Neural progenitor cell (in vitro differentiated cells): ENCODE results near the gene VPS33A. TPM values are rescaled to one million over a fixed set of nuclear protein-coding genes. Genes with fewer than 3 reads are reported as not detected.

Experiments
- DNase-seq: peaks from one replicate; pipeline ENCODE4 v3.0.0-alpha.2; 2016; ENCODE audit warnings: low spot score
- H2AFZ ChIP-seq: fragments of 200-600 bp; sonication (generic); replicated peaks from 2 replicates; pipeline ENCODE4 v1.6.1; 2016; ENCODE audit warnings: antibody characterized with exemption
- H3F3A ChIP-seq: fragments of 200-600 bp; sonication (generic); 2 replicates; pipeline ENCODE4 v1.6.1; 2016; ENCODE audit warnings: antibody characterized with exemption, low read depth
- H3K27ac ChIP-seq: fragments of 200-600 bp; sonication (generic); 2 replicates; pipeline ENCODE4 v1.5.1; 2016; ENCODE audit warnings: mild to moderate bottlenecking
- H3K27me3 ChIP-seq: fragments of 200-600 bp; sonication (generic); 2 replicates; pipeline ENCODE4 v1.6.1; 2016; ENCODE audit warnings: mild to moderate bottlenecking, moderate library complexity
- H3K36me3 ChIP-seq: fragments of 200-600 bp; sonication (generic); 2 replicates; pipeline ENCODE4 v1.5.1; 2016
- H3K4me1 ChIP-seq: fragments of 200-600 bp; sonication (generic); 2 replicates; pipeline ENCODE4 v1.6.1; 2016; ENCODE audit warnings: mixed run types
- H3K4me2 ChIP-seq: fragments of 200-600 bp; sonication (generic); 2 replicates; pipeline ENCODE4 v1.6.1; 2016
- H3K4me3 ChIP-seq: fragments of 200-600 bp; sonication (generic); 2 replicates; pipeline ENCODE4 v1.5.1; 2016
- H3K79me2 ChIP-seq: fragments of 200-600 bp; sonication (generic); 2 replicates; pipeline ENCODE4 v1.6.1; 2016; ENCODE audit warnings: low read depth
- H3K9ac ChIP-seq: fragments of 200-600 bp; sonication (generic); 2 replicates; pipeline ENCODE4 v1.6.1; 2016
- H3K9me3 ChIP-seq: fragments of 200-600 bp; sonication (generic); 2 replicates; pipeline ENCODE4 v1.5.1; 2016; ENCODE audit warnings: low read depth
- H4K20me1 ChIP-seq: fragments of 200-600 bp; sonication (generic); 2 replicates; pipeline ENCODE4 v1.6.1; 2016; ENCODE audit warnings: low read depth
- H3K27ac Mint-ChIP-seq: 3 replicates; pipeline ENCODE4 v1.8.0; 2021; ENCODE audit warnings: mixed read lengths
- H3K27me3 Mint-ChIP-seq: 2 replicates; pipeline ENCODE4 v1.8.0; 2022; ENCODE audit warnings: low read depth, mild to moderate bottlenecking, inconsistent platforms, moderate library complexity, mixed read lengths; ENCODE audit not compliant: insufficient read depth
- H3K36me3 Mint-ChIP-seq: 3 replicates; pipeline ENCODE4 v1.8.0; 2021; ENCODE audit warnings: mixed read lengths
- H3K4me1 Mint-ChIP-seq: 3 replicates; pipeline ENCODE4 v1.8.0; 2021; ENCODE audit warnings: mixed read lengths
- H3K4me3 Mint-ChIP-seq: 3 replicates; pipeline ENCODE4 v1.8.0; 2021; ENCODE audit warnings: mild to moderate bottlenecking, moderate library complexity, mixed read lengths
- H3K9me3 Mint-ChIP-seq: 3 replicates; pipeline ENCODE4 v1.8.0; 2020; ENCODE audit warnings: mixed read lengths
- EZH2 ChIP-seq: fragments of 200-600 bp; sonication (generic); IDR thresholded peaks from 2 replicates; pipeline ENCODE4 v1.6.1; 2017; ENCODE audit warnings: antibody characterized with exemption, mild to moderate bottlenecking, moderate library complexity
- EZH2phosphoT487 ChIP-seq: fragments of 200-600 bp; sonication (generic); IDR thresholded peaks from 2 replicates; pipeline ENCODE4 v1.6.1; 2017; ENCODE audit warnings: antibody characterized with exemption
- total RNA-seq: library from RNA; depleted of rRNA; stranded (reverse); fragments of >200 nt; gene quantifications from 2 replicates; pipeline ENCODE4 v1.2.3, GENCODE V29; 2015; ENCODE audit warnings: low replicate concordance
- TF ChIP-seq, protein P1 (sequence below): fragments of 200-600 bp; sonication (generic); IDR thresholded peaks from 2 replicates; pipeline ENCODE4 v1.5.1; 2017; ENCODE audit warnings: antibody characterized with exemption, mild to moderate bottlenecking

Gene VPS33A
- total RNA-seq, 1 donor from 2014 or later = 42.0 TPM

DNA sequence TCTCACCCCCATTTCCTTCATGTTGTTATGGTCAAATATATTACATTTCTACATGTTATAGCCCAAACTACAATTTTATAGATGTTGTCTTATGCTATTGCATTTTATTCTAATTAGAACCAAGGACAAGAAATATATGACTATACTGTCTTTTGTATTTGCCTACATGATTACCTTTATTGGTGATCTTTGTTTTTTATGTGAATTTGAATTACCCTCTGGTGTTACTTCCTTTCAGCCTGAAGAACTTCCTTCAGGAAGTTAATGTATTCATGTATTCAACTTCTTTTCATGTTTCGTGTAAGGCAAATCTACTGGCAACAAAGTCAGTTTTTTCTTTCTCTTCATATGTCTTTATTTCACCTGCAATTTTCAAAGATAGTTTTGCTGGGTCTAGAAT is 71.5 kb downstream of the VPS33A start:
- Histone ChIP-seq H3K4me1 (no peaks in the 10 kb centered on the region), H3K9ac (no peak overlapping the region), H3K27ac (no peak overlapping the region), H2AFZ (no peak overlapping the region), H3F3A (no peaks in the 10 kb centered on the region), H4K20me1 (no peaks in the 10 kb centered on the region), H3K27me3 (no peaks in the 10 kb centered on the region), H3K9me3 (no peaks in the 10 kb centered on the region), H3K36me3 (no peaks in the 10 kb centered on the region), H3K79me2 (no peaks in the 10 kb centered on the region), H3K4me2 (no peak overlapping the region), H3K4me3 (no peak overlapping the region)
- Mint-ChIP-seq H3K36me3 (no peaks in the 10 kb centered on the region), H3K4me3 (no peak overlapping the region), H3K27ac (no peak overlapping the region), H3K4me1 (peaks cover 3% of the 10 kb centered on the region), H3K27me3 (peaks cover 15% of the 10 kb centered on the region), H3K9me3 (peaks cover 10% of the 10 kb centered on the region)
- no peak for DNase-seq
- TF ChIP-seq, protein P1, sequence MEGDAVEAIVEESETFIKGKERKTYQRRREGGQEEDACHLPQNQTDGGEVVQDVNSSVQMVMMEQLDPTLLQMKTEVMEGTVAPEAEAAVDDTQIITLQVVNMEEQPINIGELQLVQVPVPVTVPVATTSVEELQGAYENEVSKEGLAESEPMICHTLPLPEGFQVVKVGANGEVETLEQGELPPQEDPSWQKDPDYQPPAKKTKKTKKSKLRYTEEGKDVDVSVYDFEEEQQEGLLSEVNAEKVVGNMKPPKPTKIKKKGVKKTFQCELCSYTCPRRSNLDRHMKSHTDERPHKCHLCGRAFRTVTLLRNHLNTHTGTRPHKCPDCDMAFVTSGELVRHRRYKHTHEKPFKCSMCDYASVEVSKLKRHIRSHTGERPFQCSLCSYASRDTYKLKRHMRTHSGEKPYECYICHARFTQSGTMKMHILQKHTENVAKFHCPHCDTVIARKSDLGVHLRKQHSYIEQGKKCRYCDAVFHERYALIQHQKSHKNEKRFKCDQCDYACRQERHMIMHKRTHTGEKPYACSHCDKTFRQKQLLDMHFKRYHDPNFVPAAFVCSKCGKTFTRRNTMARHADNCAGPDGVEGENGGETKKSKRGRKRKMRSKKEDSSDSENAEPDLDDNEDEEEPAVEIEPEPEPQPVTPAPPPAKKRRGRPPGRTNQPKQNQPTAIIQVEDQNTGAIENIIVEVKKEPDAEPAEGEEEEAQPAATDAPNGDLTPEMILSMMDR = no peak
- TF ChIP-seq EZH2phosphoT487 = no peak
- no peak for TF ChIP-seq EZH2

DNA sequence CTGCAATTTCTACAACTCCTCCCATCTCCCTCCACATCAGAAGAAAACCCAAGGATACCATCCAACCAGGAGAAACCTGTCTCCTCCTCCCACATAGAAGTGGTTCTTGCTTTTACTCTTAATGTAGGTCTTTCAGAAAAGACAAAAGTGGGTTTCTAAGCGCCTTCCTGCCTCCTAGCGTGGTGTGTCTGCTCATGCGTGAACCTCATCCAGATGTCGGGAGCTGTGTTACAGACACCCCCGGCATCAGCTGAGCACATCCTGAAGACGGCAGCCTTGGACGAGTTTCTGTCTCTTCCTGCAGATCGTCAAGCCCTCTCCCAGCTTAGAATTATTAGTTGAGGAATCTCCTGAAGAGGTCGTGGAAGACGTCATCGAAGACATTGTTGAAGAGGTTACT is 73.9 kb downstream of the VPS33A start:
- Histone ChIP-seq H3K27me3 (no peaks in the 10 kb centered on the region), H3K9me3 (no peaks in the 10 kb centered on the region), H3K27ac (no peak overlapping the region), H2AFZ (no peak overlapping the region), H3K36me3 (no peaks in the 10 kb centered on the region), H3K4me2 (no peak overlapping the region), H3K4me3 (no peak overlapping the region), H3K9ac (no peak overlapping the region), H3K79me2 (no peaks in the 10 kb centered on the region), H3F3A (no peaks in the 10 kb centered on the region), H4K20me1 (no peaks in the 10 kb centered on the region), H3K4me1 (no peaks in the 10 kb centered on the region)
- TF ChIP-seq EZH2phosphoT487 = no peak
- TF ChIP-seq, protein P1 = no peak
- no peak for TF ChIP-seq EZH2
- Mint-ChIP-seq H3K4me3 (no peak overlapping the region), H3K4me1 (no peaks in the 10 kb centered on the region), H3K36me3 (no peaks in the 10 kb centered on the region), H3K27ac (no peak overlapping the region), H3K9me3 (peaks cover 10% of the 10 kb centered on the region), H3K27me3 (peaks cover 13% of the 10 kb centered on the region)
- DNase-seq = no peak

DNA sequence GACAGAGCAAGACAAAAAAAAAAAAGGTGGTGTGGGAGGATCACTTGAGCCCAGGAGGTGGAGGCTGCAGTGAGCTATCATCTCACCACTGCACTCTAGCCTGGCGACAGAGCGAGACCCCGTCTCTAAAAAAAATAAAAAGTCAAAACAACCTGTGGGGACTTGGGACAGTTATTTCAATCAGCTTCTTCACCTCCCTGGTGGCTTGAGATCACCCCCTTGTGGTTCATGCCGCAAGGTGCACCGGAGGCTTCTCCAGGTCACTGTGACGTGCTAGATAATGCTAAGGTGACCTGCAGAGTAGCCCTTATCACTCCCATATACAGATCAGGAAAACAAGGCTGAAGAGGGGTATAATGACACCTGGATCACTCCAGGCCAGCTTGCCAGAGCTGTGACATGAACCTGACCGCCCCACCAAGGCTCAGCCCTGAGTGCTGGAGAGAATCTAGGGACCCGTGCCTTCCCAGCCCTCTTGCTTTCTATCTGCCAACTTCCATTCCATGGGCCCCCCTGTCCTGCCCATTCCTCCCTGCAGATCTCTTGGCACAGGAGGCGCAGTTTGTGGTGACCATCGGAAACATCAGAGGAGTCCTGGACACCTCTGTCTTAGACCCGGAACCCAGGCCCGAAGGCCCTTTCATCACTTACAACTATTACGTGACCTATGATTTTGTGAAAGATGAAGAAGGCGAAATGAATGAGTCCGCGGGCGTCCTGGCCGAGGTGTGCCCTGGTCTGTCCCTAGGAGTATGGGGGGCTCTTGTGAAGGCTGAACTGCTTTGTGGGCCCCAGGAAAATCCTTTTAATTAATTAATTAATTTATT is 75.2 kb downstream of the VPS33A start:
- H2AFZ ChIP-seq = no peak overlapping the region

More for the DNA sequence above, 75.2 kb downstream of the VPS33A start:
- H3K4me1 Mint-ChIP-seq = no peaks in the 10 kb centered on the region
- no peaks in the 10 kb centered on the region for H3K79me2 ChIP-seq
- H3K9me3 ChIP-seq = no peaks in the 10 kb centered on the region
- no peaks in the 10 kb centered on the region for H4K20me1 ChIP-seq
- H3K36me3 Mint-ChIP-seq = no peaks in the 10 kb centered on the region
- no peak overlapping the region for H3K4me3 ChIP-seq
- peaks cover 10% of the 10 kb centered on the region for H3K9me3 Mint-ChIP-seq
- peak; percentile 81 for DNase-seq
- H3K4me1 ChIP-seq = no peaks in the 10 kb centered on the region
- no peaks in the 10 kb centered on the region for H3K27me3 ChIP-seq
- H3K9ac ChIP-seq = no peak overlapping the region
- no peaks in the 10 kb centered on the region for H3F3A ChIP-seq
- H3K27ac Mint-ChIP-seq = peak overlapping the region; percentile 63
- H3K4me2 ChIP-seq = no peak overlapping the region
- no peak overlapping the region for H3K27ac ChIP-seq
- TF ChIP-seq EZH2 = no peak
- no peak for TF ChIP-seq EZH2phosphoT487
- TF ChIP-seq, protein P1 = peak; percentile 80
- no peaks in the 10 kb centered on the region for H3K36me3 ChIP-seq
- peak overlapping the region; percentile 18 for H3K4me3 Mint-ChIP-seq
- peaks cover 13% of the 10 kb centered on the region for H3K27me3 Mint-ChIP-seq
